ENCODE results near the gene RTN4RL2.

Gene RTN4RL2

DNA sequence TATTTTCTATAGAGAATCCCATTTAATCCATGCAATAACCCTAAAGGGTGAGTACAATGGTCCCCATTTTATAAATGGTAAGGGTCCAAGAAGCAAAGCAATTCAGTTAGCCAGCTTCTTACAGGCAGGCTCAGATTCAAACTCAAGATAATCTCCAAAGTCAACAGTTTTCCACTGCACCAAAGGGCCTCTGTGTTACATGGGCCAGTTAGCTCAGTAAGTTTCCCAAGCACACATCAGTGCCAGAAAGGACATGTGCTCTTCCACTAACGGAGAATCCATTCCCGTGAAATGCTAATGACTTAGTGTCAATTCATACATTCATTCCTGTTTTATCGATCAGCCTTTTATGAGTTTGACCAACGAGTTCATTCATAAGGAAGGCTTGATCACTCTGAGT, 44.2 kb downstream of the RTN4RL2 start:
- no peak for DNase-seq (ENCODE audit: low read depth)
- TF ChIP-seq, protein P1, sequence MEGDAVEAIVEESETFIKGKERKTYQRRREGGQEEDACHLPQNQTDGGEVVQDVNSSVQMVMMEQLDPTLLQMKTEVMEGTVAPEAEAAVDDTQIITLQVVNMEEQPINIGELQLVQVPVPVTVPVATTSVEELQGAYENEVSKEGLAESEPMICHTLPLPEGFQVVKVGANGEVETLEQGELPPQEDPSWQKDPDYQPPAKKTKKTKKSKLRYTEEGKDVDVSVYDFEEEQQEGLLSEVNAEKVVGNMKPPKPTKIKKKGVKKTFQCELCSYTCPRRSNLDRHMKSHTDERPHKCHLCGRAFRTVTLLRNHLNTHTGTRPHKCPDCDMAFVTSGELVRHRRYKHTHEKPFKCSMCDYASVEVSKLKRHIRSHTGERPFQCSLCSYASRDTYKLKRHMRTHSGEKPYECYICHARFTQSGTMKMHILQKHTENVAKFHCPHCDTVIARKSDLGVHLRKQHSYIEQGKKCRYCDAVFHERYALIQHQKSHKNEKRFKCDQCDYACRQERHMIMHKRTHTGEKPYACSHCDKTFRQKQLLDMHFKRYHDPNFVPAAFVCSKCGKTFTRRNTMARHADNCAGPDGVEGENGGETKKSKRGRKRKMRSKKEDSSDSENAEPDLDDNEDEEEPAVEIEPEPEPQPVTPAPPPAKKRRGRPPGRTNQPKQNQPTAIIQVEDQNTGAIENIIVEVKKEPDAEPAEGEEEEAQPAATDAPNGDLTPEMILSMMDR (conservative IDR thresholded peaks at IDR 0.05; ENCODE audit: control insufficient read depth, insufficient read depth, low read depth, low read length) = no peak

DNA sequence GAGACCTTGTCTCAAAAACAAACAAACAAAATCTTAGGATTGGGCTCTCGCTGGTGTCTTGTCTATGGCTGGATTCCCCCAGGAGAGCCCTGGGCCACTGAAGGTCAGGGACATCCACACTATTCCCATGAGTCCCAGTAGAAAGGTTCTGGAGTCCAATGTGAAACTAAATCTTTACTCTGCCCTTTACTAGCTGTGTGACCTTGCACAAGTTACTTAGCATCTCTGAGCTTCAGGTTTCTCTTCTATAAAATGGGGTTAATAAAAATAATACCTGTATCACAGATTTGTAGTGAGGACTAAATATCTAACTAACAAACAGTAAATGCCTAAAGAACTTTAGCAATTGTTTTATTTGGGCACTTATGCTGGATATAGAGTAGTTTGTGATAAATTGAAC, 46.2 kb downstream of the RTN4RL2 start:
- no peak for DNase-seq (ENCODE audit: low read depth)
- TF ChIP-seq, protein P1 (conservative IDR thresholded peaks at IDR 0.05; ENCODE audit: control insufficient read depth, insufficient read depth, low read depth, low read length) = no peak
- no peak overlapping the region for H3K4me3 ChIP-seq (ENCODE audit: control insufficient read depth, low read depth, low read length)

More for the DNA sequence above, 44.2 kb downstream of the RTN4RL2 start:
- H3K4me3 ChIP-seq (ENCODE audit: control insufficient read depth, low read depth, low read length) = no peak overlapping the region

DNA sequence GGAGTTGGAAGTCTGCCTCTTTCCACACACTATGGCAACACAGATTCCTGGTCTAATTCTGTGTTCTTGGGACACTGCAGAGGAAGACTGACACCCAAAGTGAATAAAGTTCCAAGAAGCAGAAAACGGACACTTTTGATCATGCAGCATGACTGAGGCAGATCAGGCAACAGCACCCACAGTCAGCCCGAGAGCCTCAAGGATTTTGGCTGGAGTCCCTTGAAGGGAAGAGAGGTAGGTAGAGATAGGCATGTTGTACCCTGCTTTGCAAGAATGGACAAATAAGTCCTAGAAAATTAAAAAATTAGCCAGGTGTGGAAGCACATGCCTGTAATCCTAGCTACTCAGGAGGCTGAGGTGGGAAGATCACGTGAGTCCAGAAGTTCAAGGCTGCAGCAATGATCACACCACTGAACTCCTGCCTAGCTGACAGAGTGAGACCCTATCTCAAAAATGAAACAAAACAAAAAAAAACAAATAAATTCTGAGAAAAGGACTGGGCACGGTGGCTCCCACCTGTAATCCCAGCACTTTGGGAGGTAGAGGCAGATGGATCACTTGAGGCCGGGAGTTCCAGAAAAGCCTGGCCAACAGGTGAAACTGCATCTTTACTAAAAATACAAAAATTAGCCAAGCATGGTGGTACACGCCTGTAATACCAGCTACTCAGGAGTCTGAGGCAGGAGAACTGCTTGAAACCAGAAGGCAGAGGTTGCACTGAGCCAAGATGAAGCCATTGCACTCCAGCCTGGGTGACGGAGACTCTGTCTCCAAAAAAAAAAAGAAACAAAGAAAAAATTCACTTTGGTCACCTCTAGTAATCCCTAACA, 48.2 kb downstream of the RTN4RL2 start:
- no peak overlapping the region for H3K4me3 ChIP-seq (ENCODE audit: control insufficient read depth, low read depth, low read length)
- TF ChIP-seq, protein P1 (conservative IDR thresholded peaks at IDR 0.05; ENCODE audit: control insufficient read depth, insufficient read depth, low read depth, low read length) = no peak
- DNase-seq (ENCODE audit: low read depth) = no peak

DNA sequence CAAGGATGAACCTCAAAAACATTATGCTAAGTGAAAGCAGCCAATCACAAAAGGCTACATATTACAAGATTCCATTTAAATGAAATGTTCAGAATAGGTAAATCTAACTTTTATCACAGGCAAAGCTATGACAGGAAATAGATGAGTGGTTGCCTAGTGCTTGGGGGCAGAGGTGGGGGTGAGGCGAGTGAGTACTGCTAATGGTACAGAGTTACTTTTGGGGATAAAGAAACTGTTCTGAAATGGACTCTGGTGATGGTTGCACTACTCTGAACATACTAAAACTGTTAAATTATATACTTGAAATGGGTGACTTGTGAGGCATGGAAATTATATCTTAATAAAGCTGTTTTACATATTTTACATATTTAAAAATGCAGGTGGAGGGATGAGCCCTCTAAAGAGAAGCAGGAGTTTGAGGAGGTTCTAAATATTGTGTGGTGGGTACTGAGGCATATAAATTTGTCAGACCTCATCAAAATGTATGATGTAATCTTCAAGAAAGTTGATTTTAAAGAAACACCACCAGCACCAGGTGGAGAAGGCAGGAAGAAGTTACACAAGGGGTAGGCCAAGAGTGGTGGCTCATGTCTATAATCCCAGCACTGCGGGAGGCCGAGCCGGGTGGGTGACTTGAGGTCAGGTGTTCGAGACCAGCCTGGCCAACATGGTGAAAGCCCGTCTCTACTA, 51.6 kb downstream of the RTN4RL2 start:
- H3K4me3 ChIP-seq (ENCODE audit: control insufficient read depth, low read depth, low read length) = no peak overlapping the region
- DNase-seq (ENCODE audit: low read depth) = no peak
- TF ChIP-seq, protein P1 (conservative IDR thresholded peaks at IDR 0.05; ENCODE audit: control insufficient read depth, insufficient read depth, low read depth, low read length) = no peak

DNA sequence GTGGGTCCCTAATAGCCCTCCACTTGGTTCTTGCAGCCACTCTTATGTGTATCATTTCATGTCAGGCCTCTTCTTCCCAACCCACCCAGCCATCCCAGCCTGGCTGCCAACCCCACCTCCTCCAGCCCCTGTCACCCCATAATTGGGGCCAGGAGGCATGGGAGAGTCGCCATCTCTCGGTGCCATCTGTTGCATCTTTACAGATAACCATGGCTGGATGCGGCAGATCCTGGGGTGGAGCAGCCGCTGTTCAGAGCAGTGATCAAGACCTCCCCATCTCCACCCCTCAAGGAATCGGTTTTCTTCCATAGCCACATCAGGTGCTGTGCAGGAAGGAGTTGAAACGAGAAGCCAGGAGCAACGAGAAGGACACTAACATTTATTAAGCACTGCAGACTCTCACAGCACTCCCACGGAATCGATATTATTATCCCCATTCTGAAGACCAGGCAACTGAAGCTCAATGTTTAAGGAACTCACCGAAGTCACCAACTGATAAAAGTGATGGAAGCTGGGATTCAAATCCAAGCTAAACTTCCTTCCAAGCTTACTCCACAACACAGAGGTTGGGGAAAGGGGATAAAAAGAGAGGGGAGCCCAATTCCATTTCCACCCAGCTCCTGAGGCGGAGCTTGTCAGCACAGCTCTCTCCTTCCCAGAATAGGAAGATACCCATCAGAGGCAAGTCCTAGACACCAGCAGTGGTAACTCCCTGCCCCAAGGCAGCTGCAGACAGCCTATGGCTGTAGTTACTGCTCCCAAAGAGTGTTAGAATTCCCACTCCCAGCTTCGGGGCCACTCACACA, 52.5 kb downstream of the RTN4RL2 start:
- no peak overlapping the region for H3K4me3 ChIP-seq (ENCODE audit: control insufficient read depth, low read depth, low read length)
- TF ChIP-seq, protein P1 (conservative IDR thresholded peaks at IDR 0.05; ENCODE audit: control insufficient read depth, insufficient read depth, low read depth, low read length) = no peak
- DNase-seq (ENCODE audit: low read depth) = no peak

DNA sequence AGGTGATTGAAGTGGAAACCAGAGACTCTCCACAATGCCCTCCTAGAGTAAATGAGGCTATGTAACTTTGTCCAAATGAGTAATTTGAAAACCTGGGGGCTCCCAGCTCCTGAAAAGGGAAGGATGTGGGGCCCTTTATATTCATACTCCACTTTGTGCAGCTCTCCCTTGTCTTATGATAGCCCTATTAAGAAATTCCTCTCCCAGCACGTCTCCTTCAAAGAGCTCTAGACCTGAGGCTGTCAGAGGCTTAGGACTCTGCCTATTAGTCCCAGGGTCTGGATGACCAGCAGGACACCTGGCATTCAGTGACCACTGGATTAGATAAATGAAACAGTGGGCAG, 53.1 kb downstream of the RTN4RL2 start:
- TF ChIP-seq, protein P1 (conservative IDR thresholded peaks at IDR 0.05; ENCODE audit: control insufficient read depth, insufficient read depth, low read depth, low read length) = no peak
- no peak overlapping the region for H3K4me3 ChIP-seq (ENCODE audit: control insufficient read depth, low read depth, low read length)
- no peak for DNase-seq (ENCODE audit: low read depth)

All from fibroblast of mammary gland (primary cell).